Liver (tissue), 3 donors: ENCODE results near the gene UQCR10.

Experiments used
- CTCF ChIP-seq: fragments of 150-350 bp; IDR thresholded peaks from 2 replicates; pipeline ENCODE4 v1.5.1; 2017; ENCODE audit warnings: improper control_type of control experiment, low read depth, low read length; ENCODE audit not compliant: missing input control
- FOXA1 ChIP-seq: IDR thresholded peaks from 2 replicates; pipeline ENCODE4 v1.6.1; 2016; ENCODE audit warnings: antibody characterized with exemption
- NR2F2 ChIP-seq: IDR thresholded peaks from 2 replicates; pipeline ENCODE4 v1.6.1; 2016; ENCODE audit warnings: antibody characterized with exemption
- donor health status: healthy.
- donor health status: healthy.

GRCh38 chr22:29720811-29721323, 46.3 kb upstream of the UQCR10 start:
- TF ChIP-seq CTCF (no peak), FOXA1 (no peak), NR2F2 (no peak)
